Mononuclear cell (primary cell): Measurements from ENCODE around the gene C13orf46. TPM values are rescaled to one million over a fixed set of nuclear protein-coding genes. Genes with fewer than 3 reads are reported as not detected.

ENCODE experiments used
- H3K27me3 ChIP-seq: 2 replicates; pipeline ENCODE4 v1.6.0; 2011; ENCODE audit warnings: low read length, control low read depth; ENCODE audit not compliant: insufficient read depth
- H3K4me1 ChIP-seq: 2 replicates; pipeline ENCODE4 v1.5.1; 2011; ENCODE audit warnings: mild to moderate bottlenecking, low read length, control low read depth; ENCODE audit not compliant: insufficient read depth
- H3K4me3 ChIP-seq: 2 replicates; pipeline ENCODE4 v1.5.1; 2011; ENCODE audit warnings: mild to moderate bottlenecking, low read length, moderate library complexity
- H3K9me3 ChIP-seq: 2 replicates; pipeline ENCODE4 v1.5.1; 2011; ENCODE audit warnings: low read depth, mild to moderate bottlenecking, control low read depth, low read length
- total RNA-seq: library from RNA; depleted of rRNA; stranded (reverse); fragments of >200 nt; gene quantifications from one replicate; pipeline ENCODE4 v1.2.3, GENCODE V29; 2012

C13orf46 gene
- total RNA-seq, 1 donor, result 1.5 TPM

DNA sequence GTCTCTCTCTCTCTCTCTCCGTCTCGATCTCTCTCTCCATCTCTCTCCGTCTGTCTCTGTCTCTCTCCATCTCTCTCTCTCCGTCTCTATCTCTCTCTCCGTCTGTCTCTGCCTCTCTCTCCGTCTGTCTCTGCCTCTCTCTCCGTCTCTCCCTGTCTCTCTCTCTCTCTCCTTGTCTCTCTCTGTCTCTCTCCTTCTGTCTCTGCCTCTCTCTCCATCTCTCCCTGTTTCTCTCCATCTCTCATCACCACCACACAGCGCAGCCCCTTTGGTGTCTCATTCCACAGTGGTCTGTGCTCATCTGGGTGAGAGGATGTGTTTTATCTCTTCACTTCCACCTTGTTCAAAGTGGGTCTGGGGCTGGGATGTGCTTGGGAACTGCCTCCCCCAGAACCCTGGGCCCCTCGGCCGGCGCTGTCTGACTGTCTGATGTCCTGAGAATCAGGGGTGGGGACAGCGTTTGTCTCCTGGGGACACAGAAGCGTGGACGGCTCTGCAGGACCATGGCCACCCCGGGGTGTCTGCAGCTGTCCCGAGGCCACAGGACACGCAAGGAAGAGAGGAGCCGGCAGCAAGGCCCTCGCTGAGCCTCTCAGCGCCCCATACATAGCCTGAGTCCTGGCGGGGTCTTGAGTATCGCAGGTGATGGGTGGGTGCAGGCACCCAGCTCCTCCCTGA lies 40.2 kb upstream of the C13orf46 start:
- no peak overlapping the region for H3K4me3 ChIP-seq
- H3K27me3 ChIP-seq, result no peaks in the 10 kb centered on the region
- no peaks in the 10 kb centered on the region for H3K9me3 ChIP-seq
- H3K4me1 ChIP-seq, result no peaks in the 10 kb centered on the region

DNA sequence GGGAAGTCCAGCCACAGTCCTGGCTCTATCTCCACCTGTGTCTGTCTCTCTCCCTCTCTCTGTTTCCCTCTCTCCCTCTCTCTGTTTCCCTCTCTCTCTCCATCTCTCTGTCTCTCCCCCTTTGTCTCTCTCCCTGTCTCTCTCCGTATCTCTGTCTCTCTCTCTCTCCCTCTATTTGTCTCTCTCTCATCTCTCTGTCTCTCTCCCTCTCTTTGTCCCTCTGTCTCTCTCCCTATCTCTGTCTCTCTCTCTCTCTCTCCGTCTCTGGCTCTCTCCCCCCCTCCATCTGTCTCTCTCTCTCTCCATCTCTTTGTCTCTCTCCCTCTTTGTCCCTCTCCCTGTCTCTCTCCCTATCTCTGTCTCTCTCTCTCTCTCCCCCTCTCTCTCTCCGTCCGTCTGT lies 39.5 kb upstream of the C13orf46 start:
- no peak overlapping the region for H3K4me3 ChIP-seq
- H3K27me3 ChIP-seq, result no peaks in the 10 kb centered on the region
- H3K4me1 ChIP-seq, result no peaks in the 10 kb centered on the region
- no peaks in the 10 kb centered on the region for H3K9me3 ChIP-seq

DNA sequence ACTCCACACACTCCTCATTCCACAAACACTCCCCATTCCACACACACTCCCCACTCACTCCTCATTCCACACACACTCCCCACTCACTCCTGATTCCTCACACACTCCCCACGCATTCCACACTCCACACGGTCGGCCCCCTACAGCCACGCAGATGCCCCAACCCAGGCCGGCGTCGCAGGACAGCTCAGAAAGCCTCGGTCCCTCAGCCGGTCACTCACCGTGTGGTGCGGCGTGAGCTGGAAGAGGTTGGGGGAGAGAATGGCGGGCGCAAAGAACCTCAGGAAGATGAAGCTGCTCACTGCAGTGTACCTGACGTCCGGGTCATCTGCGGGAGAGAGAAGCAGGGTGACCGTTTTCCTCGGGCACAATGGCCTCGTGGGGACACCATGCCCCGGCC lies 39.0 kb upstream of the C13orf46 start:
- H3K4me1 ChIP-seq, result no peaks in the 10 kb centered on the region
- H3K27me3 ChIP-seq, result no peaks in the 10 kb centered on the region
- no peaks in the 10 kb centered on the region for H3K9me3 ChIP-seq
- no peak overlapping the region for H3K4me3 ChIP-seq

DNA sequence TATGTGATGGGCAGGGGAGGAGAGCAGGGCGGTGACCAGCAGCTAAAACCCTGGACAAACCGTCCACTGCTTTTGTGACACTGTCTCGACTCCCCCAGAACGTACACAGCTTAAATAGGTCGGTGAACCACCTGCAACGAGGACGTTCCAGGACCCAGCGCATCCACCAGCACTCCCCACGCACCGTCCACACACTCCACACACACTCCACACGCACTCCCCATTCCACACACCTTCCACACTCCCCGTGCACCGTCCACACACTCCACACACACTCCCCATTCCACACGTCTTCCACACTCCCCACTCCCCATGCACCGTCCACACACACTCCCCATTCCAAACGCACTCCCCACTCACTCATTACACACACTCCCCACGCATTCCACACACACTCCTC lies 38.3 kb upstream of the C13orf46 start:
- H3K9me3 ChIP-seq, result no peaks in the 10 kb centered on the region
- no peak overlapping the region for H3K4me3 ChIP-seq
- no peaks in the 10 kb centered on the region for H3K27me3 ChIP-seq

DNA sequence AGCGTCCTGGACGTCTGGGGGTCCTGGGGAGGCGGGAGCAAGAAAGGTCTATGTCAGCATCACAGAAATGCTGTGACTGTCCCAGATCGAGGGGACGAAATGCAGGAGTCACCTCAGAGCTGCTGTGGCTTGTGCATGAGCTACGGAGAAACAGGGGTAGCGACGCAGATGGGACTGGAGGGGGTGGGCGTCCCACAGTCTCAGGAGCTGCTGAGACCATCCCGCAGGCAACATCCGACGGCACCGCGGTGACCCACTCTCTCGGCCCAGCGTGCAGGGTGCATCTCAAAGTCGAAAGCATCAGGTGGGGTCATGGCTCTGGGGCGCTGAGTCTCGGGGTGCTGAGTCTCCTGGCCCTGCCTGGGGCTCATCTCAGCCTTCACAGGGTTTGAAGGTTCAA lies 37.4 kb upstream of the C13orf46 start:
- no peak overlapping the region for H3K4me3 ChIP-seq
- no peaks in the 10 kb centered on the region for H3K27me3 ChIP-seq
- no peaks in the 10 kb centered on the region for H3K9me3 ChIP-seq
- no peaks in the 10 kb centered on the region for H3K4me1 ChIP-seq

More for the DNA sequence above, 38.3 kb upstream of the C13orf46 start:
- H3K4me1 ChIP-seq, result no peaks in the 10 kb centered on the region

DNA sequence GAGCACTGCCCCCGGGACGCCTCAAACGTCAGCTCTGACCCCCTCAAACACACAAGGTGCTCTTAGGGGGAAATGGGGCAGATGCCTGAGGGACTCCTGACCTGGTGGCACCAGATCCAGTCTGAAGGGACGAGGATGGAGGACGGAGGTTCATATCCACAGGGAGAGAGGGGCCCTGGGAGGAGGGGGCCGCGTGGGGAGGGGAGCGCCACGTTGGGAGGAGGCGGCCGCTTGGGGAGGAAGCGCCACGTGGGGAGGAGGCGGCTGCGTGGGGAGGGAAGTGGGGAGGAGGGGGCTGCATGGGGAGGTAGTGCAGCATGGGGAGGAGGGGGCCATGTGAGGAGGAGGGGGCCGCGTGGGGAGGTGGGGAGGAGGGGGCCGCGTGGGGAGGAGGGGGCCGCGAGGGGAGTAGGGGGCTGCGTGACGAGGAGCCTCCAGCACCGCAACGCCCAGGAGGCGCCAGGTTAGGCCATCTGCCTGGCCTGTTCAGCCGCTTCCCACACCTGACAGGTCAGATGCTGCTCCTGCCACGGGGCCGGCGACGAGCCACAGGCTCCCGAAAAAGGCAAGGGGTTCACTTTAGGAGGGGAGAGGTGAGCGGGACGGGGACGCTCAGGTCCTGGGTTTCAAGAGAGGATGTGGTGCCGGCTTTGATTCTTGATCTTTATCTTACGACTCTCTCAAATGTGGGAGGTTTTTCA lies 36.7 kb upstream of the C13orf46 start:
- H3K27me3 ChIP-seq, result no peaks in the 10 kb centered on the region
- H3K4me1 ChIP-seq, result no peaks in the 10 kb centered on the region
- no peak overlapping the region for H3K4me3 ChIP-seq

DNA sequence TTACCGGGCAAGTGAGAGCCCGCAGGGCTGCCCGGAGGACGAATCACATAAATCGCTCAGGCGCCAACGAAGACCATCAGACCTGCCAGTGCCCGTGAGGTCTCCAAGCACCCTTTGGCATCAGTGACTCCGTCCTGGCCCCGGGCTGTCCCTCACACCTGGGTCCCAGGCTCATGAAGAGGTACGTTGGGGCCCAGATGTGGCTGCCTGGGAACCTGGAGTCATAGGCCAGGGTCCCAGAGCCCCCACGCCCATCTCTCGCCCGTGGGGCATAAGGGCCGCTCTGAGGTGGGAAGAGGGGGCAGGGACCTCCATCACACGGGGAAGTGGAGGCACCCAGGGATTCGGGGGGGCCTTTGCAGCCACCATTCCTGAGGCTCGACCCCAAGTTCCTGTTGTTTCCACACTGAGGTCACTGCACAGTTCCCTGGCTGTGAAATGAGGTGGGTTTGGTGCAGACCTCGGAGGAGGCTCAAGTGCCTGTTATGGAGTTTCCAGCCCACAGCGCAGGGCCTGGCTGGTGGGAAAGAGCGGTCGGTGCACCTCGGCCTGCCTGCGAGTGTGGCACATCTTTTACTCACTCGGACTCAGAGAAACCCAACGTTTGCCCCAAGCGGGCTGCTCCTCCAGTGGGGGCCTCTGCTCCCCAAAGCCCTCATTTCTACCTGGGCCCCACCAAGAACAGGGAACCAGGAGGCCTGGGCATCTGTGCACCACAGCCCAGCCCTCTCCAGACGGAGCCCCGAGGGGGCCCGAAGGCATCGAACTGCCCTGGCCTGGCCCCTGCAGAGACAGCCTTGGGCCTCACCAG lies 35.9 kb upstream of the C13orf46 start:
- Histone ChIP-seq H3K9me3 (no peaks in the 10 kb centered on the region), H3K27me3 (no peaks in the 10 kb centered on the region), H3K4me1 (no peaks in the 10 kb centered on the region), H3K4me3 (no peak overlapping the region)

More for the DNA sequence above, 36.7 kb upstream of the C13orf46 start:
- no peaks in the 10 kb centered on the region for H3K9me3 ChIP-seq

DNA sequence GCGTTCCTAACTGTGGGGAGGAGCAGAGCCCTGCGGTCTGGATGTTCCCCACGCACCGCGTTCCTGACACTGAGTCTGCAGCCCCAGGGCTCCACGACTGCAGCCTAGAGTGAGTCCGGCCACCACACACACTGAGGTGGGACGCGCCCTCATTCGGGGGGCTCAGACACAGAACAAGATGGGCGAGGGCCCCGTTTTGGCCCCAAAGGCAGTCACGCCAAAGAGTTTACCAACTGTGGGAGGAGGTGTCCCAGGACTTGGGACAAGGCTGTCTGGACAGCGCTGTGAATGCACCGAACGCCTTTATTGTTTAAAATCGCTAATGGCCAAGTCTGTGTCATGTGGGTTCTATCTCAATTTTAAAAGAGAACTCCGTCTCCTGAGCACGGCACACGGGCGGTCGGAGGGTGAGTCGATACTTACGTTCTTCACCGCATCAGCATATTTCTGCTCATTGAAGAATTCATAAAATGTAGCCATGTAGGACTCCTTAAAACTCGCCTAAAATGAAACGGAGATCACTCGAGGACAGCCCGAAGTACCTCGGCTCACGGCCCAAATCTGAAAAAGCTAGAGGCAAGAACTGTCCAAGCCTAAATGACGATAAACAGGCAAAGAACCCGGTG lies 35.2 kb upstream of the C13orf46 start:
- Histone ChIP-seq H3K4me3 (no peak overlapping the region), H3K27me3 (no peaks in the 10 kb centered on the region), H3K9me3 (no peaks in the 10 kb centered on the region), H3K4me1 (no peaks in the 10 kb centered on the region)

DNA sequence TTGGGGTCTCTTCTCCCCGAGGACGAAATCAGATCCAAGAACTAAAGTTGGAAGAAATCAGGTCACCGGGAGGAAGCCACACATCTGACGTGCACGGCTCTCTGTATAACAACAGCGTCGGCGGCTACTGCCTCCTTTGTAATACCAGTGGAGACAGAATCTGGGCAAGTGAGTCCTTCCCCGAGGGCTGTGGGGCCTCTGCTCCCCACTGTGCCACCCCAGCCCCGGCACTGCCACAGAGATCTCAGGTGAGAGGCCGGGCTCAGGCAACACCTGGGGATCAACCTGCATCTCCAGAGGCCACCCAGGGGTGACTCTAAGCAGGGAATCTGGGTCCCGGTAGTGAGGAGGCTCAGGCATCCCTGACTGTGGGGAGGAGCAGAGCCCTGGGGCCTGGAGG lies 33.7 kb upstream of the C13orf46 start:
- Histone ChIP-seq H3K4me3 (no peak overlapping the region), H3K4me1 (no peaks in the 10 kb centered on the region), H3K9me3 (no peaks in the 10 kb centered on the region), H3K27me3 (no peaks in the 10 kb centered on the region)

DNA sequence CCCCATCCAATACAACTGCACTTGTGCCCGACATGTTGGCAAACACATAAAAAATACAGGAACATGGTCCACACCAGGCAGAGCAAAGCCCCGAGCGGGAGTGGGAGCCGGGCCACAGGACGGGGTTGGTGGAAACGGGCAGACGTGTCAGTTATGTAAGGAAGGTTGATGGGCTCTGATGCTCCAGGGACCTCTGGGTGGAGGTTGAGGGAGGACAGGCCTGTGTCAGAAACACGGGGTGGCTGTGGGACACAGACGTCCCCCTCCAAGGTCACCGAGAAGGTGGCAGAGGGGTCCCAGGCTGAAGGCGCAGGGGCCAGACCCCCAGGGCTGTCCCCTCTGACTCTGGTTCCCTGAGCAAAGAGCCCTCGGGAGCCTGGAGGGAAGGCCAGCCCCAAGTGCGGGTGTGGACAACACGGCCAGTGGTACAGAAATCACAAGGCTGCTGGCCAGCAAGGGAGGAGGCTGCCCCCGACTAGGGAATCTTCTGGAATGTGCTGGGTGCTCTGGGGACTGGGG lies 31.4 kb upstream of the C13orf46 start:
- Histone ChIP-seq H3K4me3 (no peak overlapping the region), H3K27me3 (no peaks in the 10 kb centered on the region), H3K9me3 (no peaks in the 10 kb centered on the region), H3K4me1 (no peaks in the 10 kb centered on the region)

DNA sequence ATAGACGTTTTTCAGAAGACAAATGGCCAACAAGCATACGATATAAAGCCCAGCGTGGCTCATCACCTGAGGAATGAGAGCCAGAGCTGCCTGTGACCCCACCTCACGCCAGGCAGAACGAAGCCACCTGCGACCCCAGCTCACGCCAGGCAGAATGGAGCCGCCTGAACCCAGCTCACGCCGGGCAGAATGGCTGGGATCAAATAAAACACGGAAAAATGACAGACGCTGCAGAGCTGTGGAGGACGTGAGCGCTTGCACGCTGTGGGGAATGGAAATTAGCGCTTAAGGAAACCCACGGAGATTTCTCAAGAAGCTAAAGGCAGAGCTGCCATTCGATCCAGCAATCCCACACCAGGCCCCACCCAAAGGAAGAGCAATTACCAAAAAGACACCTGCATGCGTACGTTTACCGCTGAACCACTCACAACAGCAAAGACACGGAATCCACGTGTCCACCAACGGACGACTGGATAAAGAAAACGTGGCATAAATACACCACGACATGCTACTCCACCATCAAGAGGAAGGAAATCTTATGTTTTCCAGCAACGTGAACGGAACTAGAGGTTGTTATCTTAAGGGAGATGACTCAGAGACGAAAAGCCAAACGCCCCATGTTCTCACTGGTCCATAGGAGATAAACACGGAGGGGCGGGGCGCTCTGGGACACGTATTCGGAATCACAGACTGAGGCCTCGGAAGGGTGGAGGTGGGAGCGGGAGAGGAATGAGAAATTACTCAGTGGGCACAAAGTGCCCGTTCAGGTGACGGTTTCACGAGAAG lies 30.7 kb upstream of the C13orf46 start:
- H3K9me3 ChIP-seq, result no peaks in the 10 kb centered on the region
- H3K4me3 ChIP-seq, result no peak overlapping the region
- no peaks in the 10 kb centered on the region for H3K27me3 ChIP-seq
- no peaks in the 10 kb centered on the region for H3K4me1 ChIP-seq

DNA sequence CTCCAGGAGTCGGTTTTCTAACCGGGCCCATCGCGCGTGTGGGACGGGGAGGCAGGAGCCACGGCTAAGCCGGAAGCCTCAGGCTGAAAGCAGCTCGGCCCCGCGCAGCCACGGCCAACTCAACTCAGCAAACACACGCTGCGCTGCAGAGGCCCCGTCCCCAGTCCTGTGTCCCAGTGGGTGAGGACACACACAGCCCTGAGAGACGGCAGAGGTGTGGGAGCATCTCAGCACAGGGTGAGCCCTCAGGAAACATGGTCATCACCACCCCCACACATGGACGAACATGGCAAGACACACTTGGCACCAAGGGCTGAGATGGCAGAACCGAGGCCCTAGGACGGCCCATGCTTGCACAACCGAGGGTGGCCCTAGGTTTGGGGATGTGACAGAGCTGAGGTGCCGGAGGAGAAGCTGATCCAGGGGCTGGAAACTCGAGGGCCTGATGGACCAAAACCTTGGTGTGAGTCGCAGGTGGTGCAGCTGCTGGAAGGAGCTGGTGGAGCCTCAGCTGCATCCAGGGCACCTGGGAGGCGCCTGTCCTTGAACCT lies 29.0 kb upstream of the C13orf46 start:
- Histone ChIP-seq H3K4me1 (no peaks in the 10 kb centered on the region), H3K4me3 (no peak overlapping the region), H3K27me3 (no peaks in the 10 kb centered on the region), H3K9me3 (no peaks in the 10 kb centered on the region)

DNA sequence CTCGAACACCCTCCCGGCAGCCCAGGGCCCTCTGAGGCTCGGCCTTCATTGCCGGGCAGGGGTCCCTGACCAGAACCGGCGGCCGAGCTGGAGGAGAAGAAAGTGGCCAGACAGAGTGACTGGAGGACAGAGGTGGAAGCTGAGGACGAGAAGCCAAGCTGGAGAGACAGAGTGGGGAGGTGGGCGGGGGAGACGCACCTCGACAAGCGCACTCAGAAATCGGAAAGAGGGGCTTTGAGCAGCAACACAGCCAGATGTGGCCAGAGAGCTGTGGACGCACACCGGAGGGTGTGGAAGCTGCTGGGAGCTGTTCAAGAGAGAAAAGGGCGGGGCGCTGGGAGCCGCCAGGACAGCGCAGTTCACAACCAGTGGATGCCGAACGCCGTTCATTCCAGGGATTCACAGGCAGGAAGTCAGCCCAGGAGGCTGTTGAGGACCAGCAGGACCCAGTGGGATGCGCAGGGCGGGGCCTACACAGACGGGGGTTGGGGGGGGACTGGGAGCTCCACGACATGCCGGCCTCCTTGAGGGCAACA lies 28.2 kb upstream of the C13orf46 start:
- Histone ChIP-seq H3K4me1 (no peaks in the 10 kb centered on the region), H3K9me3 (no peaks in the 10 kb centered on the region), H3K27me3 (no peaks in the 10 kb centered on the region), H3K4me3 (no peak overlapping the region)
